Measurements from ENCODE around the gene TMEM154.

Gene TMEM154

GRCh38 chr4:152629908-152630307 is 49.9 kb downstream of the TMEM154 start:
- no peak for DNase-seq (ENCODE audit: low read depth in 2 of 2)

- DNase-seq (ENCODE audit: low read depth in 2 of 2), result no peak
These were observed 51.7 kb downstream of the TMEM154 start for GRCh38 chr4:152628128-152628527.

DNA sequence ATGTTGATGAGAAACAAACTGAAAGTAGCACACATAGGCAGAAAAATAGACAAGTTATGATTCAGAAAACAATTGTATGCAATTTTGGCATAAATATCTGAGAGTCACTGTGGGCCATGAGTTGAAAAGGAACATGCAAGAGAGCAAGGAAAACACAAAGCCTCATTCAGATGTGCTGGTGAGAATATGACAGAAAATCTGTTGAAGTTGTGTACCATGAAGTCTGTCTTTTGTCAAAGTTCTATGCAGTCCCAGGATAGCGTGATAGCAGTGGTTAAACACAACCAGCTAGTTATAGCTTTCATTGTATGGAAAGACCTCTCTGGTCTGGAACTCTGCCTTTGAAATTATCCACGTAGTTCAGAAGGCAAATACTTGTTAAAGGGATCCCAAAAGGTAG is 53.0 kb downstream of the TMEM154 start:
- no peak for DNase-seq (ENCODE audit: low read depth in 2 of 2)

DNA sequence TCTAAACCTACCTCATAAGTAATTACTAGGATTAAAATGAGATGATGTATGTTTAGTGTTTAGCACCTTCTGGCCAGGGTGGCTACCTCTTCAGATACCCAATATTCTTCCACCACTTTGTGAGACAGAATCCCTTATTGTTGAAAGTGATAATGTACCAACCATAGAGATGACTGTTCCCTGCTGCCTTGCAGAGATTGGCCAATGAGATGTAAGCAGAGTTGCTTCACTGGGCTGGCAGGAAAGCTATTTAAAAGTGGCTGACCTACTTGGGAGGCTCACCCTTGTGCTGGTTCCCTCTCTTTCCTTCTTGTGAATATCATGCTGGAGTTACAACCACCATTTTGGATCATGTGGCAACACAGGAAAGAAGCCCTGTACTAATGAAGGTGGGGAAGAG is 58.9 kb downstream of the TMEM154 start:
- no peak for DNase-seq (ENCODE audit: low read depth in 2 of 2)

DNA sequence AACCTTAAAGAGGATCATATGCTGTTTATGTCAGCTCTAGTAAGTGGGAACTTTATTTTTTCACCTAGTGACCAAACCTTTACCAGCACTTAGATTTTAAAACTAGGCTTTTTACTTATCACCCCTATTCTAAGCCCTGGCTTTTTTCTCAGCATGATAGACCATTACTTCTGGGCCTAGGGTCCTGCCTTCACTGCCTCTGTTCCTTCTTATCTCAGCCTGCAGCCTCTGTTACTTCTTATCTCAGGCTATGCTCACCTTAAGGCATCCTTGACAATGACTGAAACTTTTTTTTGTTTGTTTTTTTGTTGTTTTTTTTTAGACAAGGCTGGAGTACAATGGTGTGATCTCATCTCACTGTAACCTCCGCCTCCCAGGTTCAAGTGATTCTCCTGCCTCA is 59.6 kb downstream of the TMEM154 start:
- no peak for DNase-seq (ENCODE audit: low read depth in 2 of 2)

GRCh38 chr4:152619556-152619955 is 60.2 kb downstream of the TMEM154 start:
- DNase-seq (ENCODE audit: low read depth in 2 of 2), result no peak

DNA sequence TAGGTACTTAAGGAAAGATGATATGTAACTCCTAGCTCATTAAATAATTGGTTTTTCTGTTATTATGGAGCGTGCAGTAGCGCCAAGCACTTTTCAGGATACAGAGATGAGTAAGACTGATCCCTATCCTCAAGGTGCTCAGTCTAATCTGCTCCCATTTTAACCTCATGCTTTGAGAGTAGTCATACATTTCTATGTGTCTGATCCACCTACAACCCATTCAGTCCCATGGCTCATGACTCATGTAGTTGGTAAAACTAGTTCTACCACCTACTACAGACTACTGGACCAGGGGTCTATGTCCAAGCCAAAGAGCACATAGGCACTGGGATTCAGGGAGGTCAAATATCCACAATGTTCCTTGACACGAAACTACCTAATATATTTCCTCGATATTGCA is 60.8 kb downstream of the TMEM154 start:
- DNase-seq (ENCODE audit: low read depth in 2 of 2), result no peak

DNA sequence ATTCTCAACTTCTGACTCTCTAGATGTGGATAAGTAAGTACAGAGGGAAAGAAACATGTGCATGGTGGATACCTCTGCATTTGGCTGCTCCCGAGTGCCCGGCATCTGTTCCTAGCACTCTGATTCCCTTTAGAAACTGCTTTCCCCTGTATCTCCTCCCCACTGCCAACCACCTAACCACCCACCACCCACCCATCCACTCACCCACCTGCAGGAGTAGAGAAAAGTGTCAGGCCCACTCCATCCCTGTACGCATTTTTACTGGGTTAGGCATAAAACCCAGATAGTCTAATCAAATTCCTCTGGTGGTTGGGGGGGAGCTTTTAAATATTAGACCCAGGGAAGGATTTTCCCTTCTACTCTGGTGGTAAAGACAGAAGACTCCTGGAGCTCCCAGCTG is 63.0 kb downstream of the TMEM154 start:
- no peak for DNase-seq (ENCODE audit: low read depth in 2 of 2)

GRCh38 chr4:152613841-152614721 is 65.7 kb downstream of the TMEM154 start:
- no peak for DNase-seq (ENCODE audit: low read depth in 2 of 2)

DNA sequence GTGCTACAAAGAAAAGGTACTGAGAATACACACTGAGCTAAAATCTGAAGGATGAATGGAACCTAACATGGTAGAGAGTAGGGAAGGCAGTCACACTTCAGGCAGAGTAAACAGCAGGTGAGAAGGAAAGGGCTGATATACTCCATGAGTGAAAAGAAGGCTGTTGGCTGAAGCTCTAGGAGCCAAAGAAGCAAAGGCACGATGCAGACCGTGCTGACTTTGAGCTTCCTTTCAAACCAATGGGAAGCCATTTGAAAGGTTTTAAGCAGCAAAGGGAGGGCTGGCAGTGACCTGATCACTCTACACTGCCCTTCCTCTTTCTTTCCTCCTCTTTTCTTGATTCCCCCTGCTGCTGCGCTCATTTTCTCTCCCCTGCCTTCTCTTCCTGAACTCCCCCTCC is 66.4 kb downstream of the TMEM154 start:
- no peak for DNase-seq (ENCODE audit: low read depth in 2 of 2)

GRCh38 chr4:152610131-152610530 is 69.7 kb downstream of the TMEM154 start:
- DNase-seq (ENCODE audit: low read depth in 2 of 2), result no peak

DNA sequence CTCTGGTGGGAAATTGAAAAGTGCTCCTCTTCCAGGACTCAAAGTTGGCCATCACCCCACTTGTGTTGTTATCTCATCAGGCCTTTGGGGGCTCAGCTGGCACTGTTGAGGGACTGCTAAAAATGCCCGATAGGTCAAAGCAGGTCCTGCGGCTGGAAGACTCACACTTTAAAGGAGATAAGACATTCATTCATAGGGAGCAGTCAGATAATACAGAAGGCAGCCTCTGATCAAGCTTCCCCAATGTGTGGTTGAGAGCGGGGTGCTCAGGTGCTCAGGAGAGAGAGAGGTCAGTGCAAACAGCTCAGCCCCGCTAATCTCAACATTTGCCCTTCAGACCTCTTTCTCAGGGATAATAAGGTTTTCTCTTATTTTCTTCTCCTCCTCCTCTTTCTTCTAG is 70.3 kb downstream of the TMEM154 start:
- no peak for DNase-seq (ENCODE audit: low read depth in 2 of 2)

GRCh38 chr4:152607178-152607577 is 72.6 kb downstream of the TMEM154 start:
- no peak for DNase-seq (ENCODE audit: low read depth in 2 of 2)

DNA sequence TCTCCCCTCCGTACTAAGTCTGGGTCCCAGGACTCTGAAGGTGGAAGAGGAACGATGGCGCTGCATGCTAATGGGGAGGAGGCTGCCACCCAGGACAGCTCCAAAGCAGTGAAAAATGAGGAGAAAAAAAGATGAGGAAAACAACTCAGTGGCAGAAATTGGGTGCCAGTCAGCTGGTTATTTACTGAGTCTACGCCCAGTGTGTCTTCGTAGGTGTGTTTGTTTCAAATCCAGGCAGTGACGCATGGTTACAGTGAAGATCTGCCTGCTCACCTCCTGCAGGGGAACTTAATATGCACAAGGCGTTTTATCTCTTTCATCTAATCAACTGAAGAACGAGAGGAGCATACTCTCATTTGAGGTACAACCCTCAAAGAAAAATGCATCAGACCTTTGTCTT is 73.0 kb downstream of the TMEM154 start:
- no peak for DNase-seq (ENCODE audit: low read depth in 2 of 2)

- DNase-seq (ENCODE audit: low read depth in 2 of 2), result no peak
These were observed 74.0 kb downstream of the TMEM154 start for GRCh38 chr4:152605641-152606335.

GRCh38 chr4:152605031-152605430 is 74.8 kb downstream of the TMEM154 start:
- no peak for DNase-seq (ENCODE audit: low read depth in 2 of 2)

GRCh38 chr4:152601156-152601555 is 78.6 kb downstream of the TMEM154 start:
- DNase-seq (ENCODE audit: low read depth in 2 of 2), result no peak

DNA sequence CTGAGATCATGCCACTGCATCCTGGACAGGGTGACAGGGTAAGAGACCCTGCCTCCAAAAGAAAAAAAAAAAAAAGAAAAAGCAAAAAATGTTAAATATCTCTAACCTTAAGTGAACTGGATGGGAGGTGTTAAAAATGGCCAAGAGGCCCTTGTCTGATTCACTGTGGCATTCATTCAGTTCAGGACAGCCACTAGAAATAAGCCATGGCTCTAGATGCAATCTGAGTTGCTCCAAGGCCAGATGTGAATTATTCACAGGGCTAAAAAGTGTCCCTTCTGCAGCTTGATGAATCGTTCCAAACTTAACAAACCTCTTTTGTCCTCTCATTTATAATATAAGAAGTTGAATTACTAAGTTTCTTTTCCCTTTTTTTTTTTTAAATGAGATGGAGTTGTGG is 80.2 kb downstream of the TMEM154 start:
- no peak for DNase-seq (ENCODE audit: low read depth in 2 of 2)

DNA sequence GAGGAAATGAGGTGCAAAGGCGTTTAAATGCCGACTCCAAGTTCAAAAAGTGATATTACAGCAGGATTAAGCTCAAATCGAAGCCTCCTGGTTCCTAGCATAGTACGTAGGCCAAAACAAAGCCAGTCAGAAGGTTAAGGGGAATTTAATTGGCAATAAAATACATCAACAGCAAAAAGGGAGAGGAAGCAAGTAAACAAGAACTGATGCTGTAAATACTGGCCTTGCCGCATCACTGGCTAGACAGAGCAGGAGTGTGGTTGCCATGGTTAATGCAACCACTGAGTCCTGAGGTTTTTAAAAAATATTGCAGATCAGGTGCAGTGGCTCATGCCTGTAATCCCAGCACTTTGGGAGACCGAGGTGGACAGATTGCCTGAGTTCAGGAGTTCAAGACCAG is 80.7 kb downstream of the TMEM154 start:
- no peak for DNase-seq (ENCODE audit: low read depth in 2 of 2)

DNA sequence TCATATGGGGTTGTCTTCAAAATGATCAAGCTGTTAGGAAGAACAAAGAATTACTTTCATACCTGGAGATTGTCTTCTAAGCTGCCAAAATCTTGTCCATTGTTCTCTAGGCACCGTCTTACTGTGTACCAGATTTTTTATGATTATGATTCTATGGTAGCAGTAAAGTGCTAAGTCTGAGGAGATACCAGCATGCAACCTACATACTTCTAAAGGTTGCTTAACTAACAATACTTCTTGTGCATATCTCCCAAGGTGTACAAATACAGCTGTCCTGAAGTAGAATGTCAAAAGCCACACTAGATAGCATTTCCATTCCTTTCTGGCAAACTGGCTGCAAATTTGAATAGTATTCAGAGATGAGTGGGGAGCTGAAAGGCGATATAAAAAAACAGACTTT is 81.3 kb downstream of the TMEM154 start:
- no peak for DNase-seq (ENCODE audit: low read depth in 2 of 2)

DNA sequence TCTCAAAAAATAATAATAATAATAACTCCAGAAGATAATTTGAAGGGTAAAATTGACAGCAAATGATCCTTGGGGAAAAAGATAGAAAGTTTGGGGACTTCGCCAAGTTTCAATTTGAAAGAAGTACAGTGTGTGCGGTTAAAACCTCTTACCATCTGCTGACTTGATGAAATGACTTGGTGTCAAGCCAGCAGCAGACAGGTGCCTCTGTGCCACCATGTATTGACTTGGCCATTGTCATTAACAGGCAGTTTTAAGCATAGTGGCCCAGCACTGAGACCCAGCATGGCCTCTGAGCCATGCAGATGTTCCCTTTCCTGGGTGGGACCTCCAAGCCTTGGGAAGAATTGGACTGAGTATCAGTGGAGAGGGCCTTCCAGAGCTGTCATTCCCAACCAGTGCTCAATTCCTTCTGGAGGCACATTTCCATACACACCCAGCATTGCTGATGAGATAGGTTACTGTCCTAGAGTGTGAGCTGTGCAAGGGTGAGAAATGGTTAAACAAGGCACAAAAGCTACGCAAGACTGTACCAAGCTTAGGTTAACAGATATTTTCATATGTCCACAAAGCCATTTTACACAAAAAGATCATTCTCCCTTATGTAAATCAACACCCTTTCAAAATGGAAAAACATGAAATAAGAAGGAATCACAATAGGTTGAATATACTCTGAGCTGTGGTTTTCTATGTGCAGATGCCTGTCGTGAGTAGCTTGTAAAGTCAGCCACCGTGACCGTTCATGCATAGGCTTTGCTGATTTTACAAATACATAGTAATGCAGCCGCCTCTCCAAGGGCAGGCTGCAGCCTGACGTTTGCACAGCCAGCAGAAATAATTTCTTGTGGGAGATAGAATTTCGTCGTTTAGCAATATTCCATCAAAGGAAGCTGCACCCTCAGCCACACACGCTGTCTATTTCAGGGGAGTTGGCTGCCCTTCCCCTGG is 84.5 kb downstream of the TMEM154 start:
- no peak for DNase-seq (ENCODE audit: low read depth in 2 of 2)

DNA sequence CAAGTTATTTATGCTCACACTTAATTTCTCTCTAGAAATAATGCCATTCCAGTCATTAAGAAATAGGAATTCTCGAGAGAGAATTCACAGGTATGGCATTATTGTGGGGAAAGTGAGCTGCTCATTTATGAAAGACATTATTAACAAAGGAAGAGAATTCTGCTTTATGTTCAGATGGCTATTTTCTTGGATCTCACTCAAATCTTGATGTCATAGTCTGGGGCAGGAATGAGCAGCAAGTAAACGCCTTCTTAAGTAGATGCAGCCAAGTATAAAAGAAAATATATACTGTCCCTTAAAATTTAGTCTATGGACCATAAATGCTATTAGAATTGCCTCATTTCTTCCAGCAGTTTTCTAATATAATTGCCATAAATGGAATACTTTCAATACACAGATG is 85.7 kb downstream of the TMEM154 start:
- DNase-seq (ENCODE audit: low read depth in 2 of 2), result no peak
